Naive B cell (primary cell): ENCODE measurements around the gene NDUFB3. TPM values are rescaled to one million over a fixed set of nuclear protein-coding genes. Genes with fewer than 3 reads are reported as not detected.

ENCODE experiments used
- ATAC-seq, 2 donors: fragments of 150-1000 bp; cut with Tn5 transposase; 2 replicates each; pipeline ENCODE4 v1.10.0; 2021; ENCODE audit warnings: low read depth in 2 of 2, mild to moderate bottlenecking in 2 of 2, moderate library complexity in 2 of 2
- DNase-seq: peaks from one replicate; pipeline ENCODE4 v3.0.0; 2022
- H3K27ac Mint-ChIP-seq, 6 donors: one replicate each; pipeline ENCODE4 v1.8.0; 2020 to 2022; ENCODE audit warnings: mild to moderate bottlenecking in 6 of 6, mixed read lengths in 6 of 6, moderate library complexity in 5 of 6, inconsistent platforms in 2 of 6
- H3K27me3 Mint-ChIP-seq, 3 donors: one replicate each; pipeline ENCODE4 v1.8.0; 2021 to 2022; ENCODE audit warnings: mixed read lengths in 3 of 3, mild to moderate bottlenecking in 1 of 3
- H3K36me3 Mint-ChIP-seq, 2 donors: one replicate each; pipeline ENCODE4 v1.8.0; 2020 to 2022; ENCODE audit warnings: mixed read lengths in 2 of 2, inconsistent platforms in 1 of 2, mild to moderate bottlenecking in 1 of 2
- H3K4me1 Mint-ChIP-seq, 3 donors: one replicate each; pipeline ENCODE4 v1.8.0; 2020 to 2022; ENCODE audit warnings: mixed read lengths in 3 of 3, inconsistent platforms in 1 of 3, mild to moderate bottlenecking in 1 of 3, moderate library complexity in 1 of 3
- H3K4me3 Mint-ChIP-seq, 8 donors: one replicate each; pipeline ENCODE4 v1.8.0; 2020 to 2022; ENCODE audit warnings: mild to moderate bottlenecking in 8 of 8, mixed read lengths in 8 of 8, moderate library complexity in 8 of 8, inconsistent platforms in 2 of 8
- H3K9me3 Mint-ChIP-seq, 7 donors: one replicate each; pipeline ENCODE4 v1.8.0; 2020 to 2022; ENCODE audit warnings: mixed read lengths in 7 of 7, mild to moderate bottlenecking in 5 of 7, inconsistent platforms in 2 of 7, moderate library complexity in 1 of 7
- polyA plus RNA-seq, 6 donors: library from polyadenylated mRNA; unstranded; fragments of 300-500 nt; fragmentation: Illumina TruSeq; gene quantifications; one replicate each; pipeline ENCODE4 v1.2.3, GENCODE V29; 2021; ENCODE audit warnings: low read depth in 6 of 6

The NDUFB3 gene
- polyA plus RNA-seq, 6 donors from 2014 or later: 196 to 279 (median 251) TPM

- H3K4me3 Mint-ChIP-seq: peak overlapping the region; percentile 67 to 95 (median 90)
- peaks cover 59 to 90% (median 82%) of the 10 kb centered on the region in 3 donors for H3K4me1 Mint-ChIP-seq
- H3K27ac Mint-ChIP-seq: peak overlapping the region; percentile 53 to 98 (median 94)
- peak; percentile 36 for DNase-seq
- H3K9me3 Mint-ChIP-seq: no peaks in the 10 kb centered on the region
- peaks cover 0 to 5% of the 10 kb centered on the region in 2 donors for H3K36me3 Mint-ChIP-seq
- no peaks in the 10 kb centered on the region for H3K27me3 Mint-ChIP-seq
- ATAC-seq: peak; percentile 35 to 44
These were observed 54.7 kb downstream of the NDUFB3 start for GRCh38 chr2:201126308-201127151.

- Mint-ChIP-seq H3K36me3 (peaks cover 0 to 5% of the 10 kb centered on the region in 2 donors), H3K27me3 (no peaks in the 10 kb centered on the region), H3K27ac (peak overlapping the region; percentile 53 to 98 (median 94)), H3K9me3 (no peaks in the 10 kb centered on the region), H3K4me1 (peaks cover 63 to 90% (median 76%) of the 10 kb centered on the region in 3 donors), H3K4me3 (peak overlapping the region; percentile 67 to 95 (median 90))
- ATAC-seq (no peak), DNase-seq (no peak)
These were observed 55.3 kb downstream of the NDUFB3 start for GRCh38 chr2:201127152-201127511.

GRCh38 chr2:201127570-201127969, 55.8 kb downstream of the NDUFB3 start:
- Mint-ChIP-seq H3K4me3 (peak overlapping the region; percentile 47 to 95 (median 82)), H3K4me1 (peaks cover 61 to 89% (median 74%) of the 10 kb centered on the region in 3 donors), H3K36me3 (peaks cover 2 to 7% of the 10 kb centered on the region in 2 donors), H3K27ac (peak overlapping the region; percentile 53 to 97 (median 90)), H3K9me3 (no peaks in the 10 kb centered on the region), H3K27me3 (no peaks in the 10 kb centered on the region)
- ATAC-seq (no peak), DNase-seq (no peak)

- H3K4me1 Mint-ChIP-seq: peaks cover 64 to 89% (median 74%) of the 10 kb centered on the region in 3 donors
- H3K27me3 Mint-ChIP-seq: no peaks in the 10 kb centered on the region
- no peaks in the 10 kb centered on the region for H3K9me3 Mint-ChIP-seq
- ATAC-seq: no peak
- peak overlapping the region in 3 of 6 donors; percentile 89 to 97 (median 93) for H3K27ac Mint-ChIP-seq
- no peak for DNase-seq
- peaks cover 7 to 11% of the 10 kb centered on the region in 2 donors for H3K36me3 Mint-ChIP-seq
- peak overlapping the region in 1 of 8 donors; percentile 95 for H3K4me3 Mint-ChIP-seq
These were observed 56.2 kb downstream of the NDUFB3 start for GRCh38 chr2:201128033-201128432.

DNA sequence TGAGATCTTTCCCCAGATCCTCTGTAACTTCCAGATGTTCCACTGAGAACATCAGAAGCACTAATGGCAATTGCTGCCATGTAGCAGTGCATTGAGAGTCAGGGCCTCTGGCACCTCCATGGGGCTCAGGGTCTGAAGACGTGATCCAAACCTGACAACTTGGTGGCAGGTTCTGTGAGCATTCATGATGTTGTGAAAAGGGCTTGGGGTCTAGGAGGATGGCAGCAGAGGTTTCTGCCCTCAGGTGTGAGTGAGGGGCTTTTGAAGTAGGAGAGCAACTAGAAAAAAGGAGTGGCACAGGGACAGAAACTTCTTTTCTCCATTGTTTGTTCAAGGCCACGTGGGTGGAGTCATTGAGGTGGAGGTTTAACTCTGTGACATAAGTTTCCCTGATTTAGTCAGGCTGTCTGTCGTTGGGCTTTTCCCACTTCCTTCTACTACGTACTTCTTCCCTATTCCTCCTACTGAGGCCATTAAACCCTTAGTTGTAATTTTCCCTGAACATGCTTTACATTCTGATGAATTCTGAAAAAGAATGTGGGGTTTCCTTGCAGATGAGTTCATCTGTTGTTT, 57.2 kb downstream of the NDUFB3 start:
- H3K4me1 Mint-ChIP-seq: peaks cover 64 to 83% (median 72%) of the 10 kb centered on the region in 3 donors
- DNase-seq (no peak), ATAC-seq (no peak)
- no peaks in the 10 kb centered on the region for H3K9me3 Mint-ChIP-seq
- H3K4me3 Mint-ChIP-seq: peak overlapping the region in 6 of 8 donors; percentile 13 to 81 (median 41)
- peaks cover 11 to 15% of the 10 kb centered on the region in 2 donors for H3K36me3 Mint-ChIP-seq
- H3K27me3 Mint-ChIP-seq: no peaks in the 10 kb centered on the region
- peak overlapping the region; percentile 67 to 93 (median 88) for H3K27ac Mint-ChIP-seq

- peak overlapping the region in 5 of 6 donors; percentile 63 to 88 (median 65) for H3K27ac Mint-ChIP-seq
- H3K4me3 Mint-ChIP-seq: peak overlapping the region in 2 of 8 donors; percentile 5 to 23
- H3K36me3 Mint-ChIP-seq: peaks cover 11 to 21% of the 10 kb centered on the region in 2 donors
- ATAC-seq (no peak), DNase-seq (no peak)
- H3K9me3 Mint-ChIP-seq: no peaks in the 10 kb centered on the region
- H3K27me3 Mint-ChIP-seq: no peaks in the 10 kb centered on the region
- peaks cover 48 to 67% (median 56%) of the 10 kb centered on the region in 3 donors for H3K4me1 Mint-ChIP-seq
These were observed 58.9 kb downstream of the NDUFB3 start for GRCh38 chr2:201130524-201131186.

GRCh38 chr2:201132518-201132917, 60.7 kb downstream of the NDUFB3 start:
- H3K27ac Mint-ChIP-seq: peak overlapping the region in 4 of 6 donors; percentile 25 to 90 (median 60)

More at GRCh38 chr2:201132518-201132917, 60.7 kb downstream of the NDUFB3 start:
- H3K4me3 Mint-ChIP-seq: no peak overlapping the region
- peaks cover 37 to 48% (median 37%) of the 10 kb centered on the region in 3 donors for H3K4me1 Mint-ChIP-seq
- ATAC-seq (peak in 1 of 2 donors; percentile 32), DNase-seq (no peak)
- no peaks in the 10 kb centered on the region for H3K27me3 Mint-ChIP-seq
- H3K36me3 Mint-ChIP-seq: peaks cover 14 to 29% of the 10 kb centered on the region in 2 donors
- no peaks in the 10 kb centered on the region for H3K9me3 Mint-ChIP-seq

Other genes starting within 250 kb of the NDUFB3 start
- gene CLK1, start 207.3 kb upstream of the NDUFB3 start, polyA plus RNA-seq: 100 to 1,000 TPM in 1 of 6 donors, 10 to 100 TPM in 5; 44.0 to 107 (median 55.5) TPM
- gene PPIL3, start 182.9 kb upstream of the NDUFB3 start, polyA plus RNA-seq: 10 to 100 TPM; 25.3 to 47.1 (median 33.7) TPM
- 10 to 100 TPM; 12.2 to 22.0 (median 14.9) TPM for gene NIF3L1, start 182.6 kb upstream of the NDUFB3 start, polyA plus RNA-seq
- gene ORC2, start 108.3 kb upstream of the NDUFB3 start, polyA plus RNA-seq: 10 to 100 TPM in 3 of 6 donors, 1 to 10 TPM in 3; 4.3 to 11.8 (median 9.5) TPM
- 10 to 100 TPM; 12.3 to 24.6 (median 20.5) TPM for gene HYCC2, start 330 bp upstream of the NDUFB3 start, polyA plus RNA-seq
- 10 to 100 TPM; 12.8 to 53.3 (median 46.8) TPM for gene CFLAR, start 44.2 kb downstream of the NDUFB3 start, polyA plus RNA-seq
- gene CASP10, start 111.1 kb downstream of the NDUFB3 start, polyA plus RNA-seq: 1 to 10 TPM; 2.7 to 8.1 (median 4.7) TPM
- gene CASP8, start 188.5 kb downstream of the NDUFB3 start, polyA plus RNA-seq: 10 to 100 TPM; 16.7 to 49.6 (median 31.2) TPM